ENCODE measurements around the gene METAP2. TPM values are rescaled to one million over a fixed set of nuclear protein-coding genes. Genes with fewer than 3 reads are reported as not detected.
"Not testable (repeated sequence)": the region's sequence is repeated elsewhere in the genome, so short reads cannot be mapped to it uniquely, and the experiment has no call there.

The METAP2 gene
- total and polyA plus RNA-seq, 11 donors, result 50.9 to 69.8 (median 55.8) TPM

- WGBS, 4 donors, result 92 to 100% (median 98%) methylated on average over 1 of the region's 1 CpG
- H3K27ac ChIP-seq; H3K36me3 ChIP-seq; H3K27me3 ChIP-seq; H3K4me3 ChIP-seq; H3K4me1 ChIP-seq; intact Hi-C loops (cut with DNase I); DNase-seq; ATAC-seq: not testable (repeated sequence)
- peaks cover 0 to 26% (median 16%) of the 10 kb centered on the region in 12 donors for H3K9me3 ChIP-seq
Observed at GRCh38 chr12:95453881-95454280, 20.1 kb upstream of the METAP2 start.

- peak in 2 of 5 donors; percentile 9 to 34 for DNase-seq
- ATAC-seq; H3K36me3 ChIP-seq; H3K4me3 ChIP-seq; H3K27me3 ChIP-seq; intact Hi-C loops (cut with DNase I); H3K4me1 ChIP-seq: not testable (repeated sequence)
- H3K9me3 ChIP-seq, result peaks cover 0 to 26% (median 17%) of the 10 kb centered on the region in 12 donors
- H3K27ac ChIP-seq, result peak overlapping the region in 2 of 12 donors; percentile 22 to 39
- 55 to 61% (median 57%) methylated on average over 6 of the region's 6 CpGs for WGBS, 4 donors
Observed at GRCh38 chr12:95454780-95455215, 19.2 kb upstream of the METAP2 start.

GRCh38 chr12:95457605-95458004 is 16.3 kb upstream of the METAP2 start:
- peaks cover 0 to 26% (median 17%) of the 10 kb centered on the region in 12 donors for H3K9me3 ChIP-seq
- H3K27ac ChIP-seq; H3K4me1 ChIP-seq; DNase-seq; ATAC-seq; H3K36me3 ChIP-seq; H3K27me3 ChIP-seq; H3K4me3 ChIP-seq; intact Hi-C loops (cut with DNase I): not testable (repeated sequence)
- 77 to 83% (median 81%) methylated on average over 8 of the region's 8 CpGs for WGBS, 4 donors

GRCh38 chr12:95458761-95459160 is 15.2 kb upstream of the METAP2 start:
- no peaks in the 10 kb centered on the region for H3K27me3 ChIP-seq
- no peak for ATAC-seq
- H3K27ac ChIP-seq, result no peak overlapping the region
- intact Hi-C loops (cut with DNase I), result no loop called here
- no peak for TF ChIP-seq POLR2A (IDR thresholded peaks at IDR 0.05)
- TF ChIP-seq, protein P1, sequence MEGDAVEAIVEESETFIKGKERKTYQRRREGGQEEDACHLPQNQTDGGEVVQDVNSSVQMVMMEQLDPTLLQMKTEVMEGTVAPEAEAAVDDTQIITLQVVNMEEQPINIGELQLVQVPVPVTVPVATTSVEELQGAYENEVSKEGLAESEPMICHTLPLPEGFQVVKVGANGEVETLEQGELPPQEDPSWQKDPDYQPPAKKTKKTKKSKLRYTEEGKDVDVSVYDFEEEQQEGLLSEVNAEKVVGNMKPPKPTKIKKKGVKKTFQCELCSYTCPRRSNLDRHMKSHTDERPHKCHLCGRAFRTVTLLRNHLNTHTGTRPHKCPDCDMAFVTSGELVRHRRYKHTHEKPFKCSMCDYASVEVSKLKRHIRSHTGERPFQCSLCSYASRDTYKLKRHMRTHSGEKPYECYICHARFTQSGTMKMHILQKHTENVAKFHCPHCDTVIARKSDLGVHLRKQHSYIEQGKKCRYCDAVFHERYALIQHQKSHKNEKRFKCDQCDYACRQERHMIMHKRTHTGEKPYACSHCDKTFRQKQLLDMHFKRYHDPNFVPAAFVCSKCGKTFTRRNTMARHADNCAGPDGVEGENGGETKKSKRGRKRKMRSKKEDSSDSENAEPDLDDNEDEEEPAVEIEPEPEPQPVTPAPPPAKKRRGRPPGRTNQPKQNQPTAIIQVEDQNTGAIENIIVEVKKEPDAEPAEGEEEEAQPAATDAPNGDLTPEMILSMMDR (IDR thresholded peaks at IDR 0.05), result no peak
- WGBS, 4 donors, result 43 to 57% (median 48%) methylated on average over 2 of the region's 2 CpGs
- H3K4me1 ChIP-seq, result peaks cover 0 to 8% (median 0%) of the 10 kb centered on the region in 12 donors
- no peak overlapping the region for H3K4me3 ChIP-seq
- DNase-seq, result no peak
- no peaks in the 10 kb centered on the region for H3K36me3 ChIP-seq
- H3K9me3 ChIP-seq, result peaks cover 0 to 26% (median 17%) of the 10 kb centered on the region in 12 donors

GRCh38 chr12:95459310-95459709 is 14.6 kb upstream of the METAP2 start:
- Histone ChIP-seq H3K27me3 (no peaks in the 10 kb centered on the region), H3K4me3 (no peak overlapping the region), H3K36me3 (no peaks in the 10 kb centered on the region), H3K9me3 (peaks cover 0 to 26% (median 17%) of the 10 kb centered on the region in 12 donors), H3K4me1 (peaks cover 0 to 8% (median 0%) of the 10 kb centered on the region in 12 donors), H3K27ac (no peak overlapping the region)
- DNase-seq (no peak), ATAC-seq (no peak)
- WGBS, 4 donors, result 87 to 91% (median 89%) methylated on average over 3 of the region's 3 CpGs
- TF ChIP-seq, protein P1 (IDR thresholded peaks at IDR 0.05), result no peak
- intact Hi-C loops (cut with DNase I), result no loop called here

DNA sequence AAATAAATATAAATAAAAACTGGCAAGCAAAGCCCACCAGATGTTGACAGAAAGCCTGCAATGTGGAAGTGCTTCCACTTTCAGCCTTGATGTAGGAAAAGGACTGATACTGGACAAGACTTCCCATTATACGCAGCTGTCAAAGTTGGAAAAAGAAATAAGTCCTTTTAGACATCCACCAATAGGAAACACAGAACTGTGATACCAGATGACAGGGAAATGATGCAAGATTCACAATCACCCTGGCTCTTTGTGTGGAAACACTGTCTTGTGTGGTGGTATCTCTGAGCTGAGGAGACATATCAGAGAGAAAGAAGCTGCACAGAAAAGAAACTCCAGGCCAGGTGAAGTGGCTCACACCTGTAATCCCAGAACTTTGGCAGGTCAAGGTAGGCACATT is 13.8 kb upstream of the METAP2 start:
- H3K27me3 ChIP-seq, result no peaks in the 10 kb centered on the region
- H3K4me1 ChIP-seq, result peaks cover 0 to 2% (median 0%) of the 10 kb centered on the region in 12 donors
- intact Hi-C loops (cut with DNase I), result no loop called here
- no peak overlapping the region for H3K27ac ChIP-seq
- TF ChIP-seq POLR2A (IDR thresholded peaks at IDR 0.05), result no peak
- TF ChIP-seq, protein P1 (IDR thresholded peaks at IDR 0.05), result no peak
- no peaks in the 10 kb centered on the region for H3K36me3 ChIP-seq
- DNase-seq (no peak), ATAC-seq (no peak)
- no peak overlapping the region for H3K4me3 ChIP-seq
- 72 to 91% (median 81%) methylated on average over 1 of the region's 1 CpG for WGBS, 4 donors
- peaks cover 0 to 26% (median 17%) of the 10 kb centered on the region in 12 donors for H3K9me3 ChIP-seq
